ENCODE data around the gene RSPH4A.
"Not testable (repeated sequence)": the region's sequence is repeated elsewhere in the genome, so short reads cannot be mapped to it uniquely, and the experiment has no call there.

- TF ChIP-seq CTCF (IDR thresholded peaks at IDR 0.05); POLR2A (IDR thresholded peaks at IDR 0.05; ENCODE audit: low read depth); POLR2AphosphoS5 (IDR thresholded peaks at IDR 0.05); EP300 (IDR thresholded peaks at IDR 0.05): not testable (repeated sequence)
These were observed 11.4 kb upstream of the RSPH4A start for GRCh38 chr6:116604868-116605267.
